KBM-7 (cell line): ENCODE results near the gene FBN1.

Source experiments
- DNase-seq: peaks from one replicate; pipeline ENCODE4 v3.0.0-alpha.2; 2015
- in situ Hi-C: fragments of 300-500 bp; cut with MboI; formaldehyde crosslinking; loops from 2 replicates; pipeline ENCODE4 v1.14.3; 2020; ENCODE audit warnings: low sequenced_read_pairs, low pct_unique_long_range_greater_than_20kb, mixed read lengths

The FBN1 gene

GRCh38 chr15:48400086-48400485 is 245.4 kb downstream of the FBN1 start:
- in situ Hi-C loops = no loop called here
- DNase-seq = no peak

GRCh38 chr15:48397841-48398240 is 247.7 kb downstream of the FBN1 start:
- in situ Hi-C loops = no loop called here
- DNase-seq = no peak

- no peak for DNase-seq
- in situ Hi-C loops = no loop called here
These were observed 249.5 kb downstream of the FBN1 start for GRCh38 chr15:48396020-48396419.

- no peak for DNase-seq
- in situ Hi-C loops = no loop called here
These were observed 249.9 kb downstream of the FBN1 start for GRCh38 chr15:48395521-48396011.

GRCh38 chr15:48394970-48395369 is 250.5 kb downstream of the FBN1 start:
- DNase-seq = no peak
- in situ Hi-C loops = no loop called here

GRCh38 chr15:48393645-48394506 is 251.6 kb downstream of the FBN1 start:
- in situ Hi-C loops = no loop called here
- no peak for DNase-seq

GRCh38 chr15:48392356-48392755 is 253.2 kb downstream of the FBN1 start:
- in situ Hi-C loops = no loop called here

GRCh38 chr15:48391950-48392349 is 253.6 kb downstream of the FBN1 start:
- no peak for DNase-seq

More at GRCh38 chr15:48392356-48392755, 253.2 kb downstream of the FBN1 start:
- no peak for DNase-seq

GRCh38 chr15:48389691-48390143 is 255.8 kb downstream of the FBN1 start:
- no peak for DNase-seq
- in situ Hi-C loops = no loop called here

More at GRCh38 chr15:48391950-48392349, 253.6 kb downstream of the FBN1 start:
- in situ Hi-C loops = no loop called here

GRCh38 chr15:48388910-48389309 is 256.6 kb downstream of the FBN1 start:
- in situ Hi-C loops = no loop called here

GRCh38 chr15:48388016-48388851 is 257.3 kb downstream of the FBN1 start:
- no peak for DNase-seq
- in situ Hi-C loops = no loop called here

More at GRCh38 chr15:48388910-48389309, 256.6 kb downstream of the FBN1 start:
- no peak for DNase-seq

GRCh38 chr15:48385031-48385830 is 260.3 kb downstream of the FBN1 start:
- no peak for DNase-seq
- in situ Hi-C loops = no loop called here

GRCh38 chr15:48384616-48385015 is 260.9 kb downstream of the FBN1 start:
- no peak for DNase-seq
- in situ Hi-C loops = no loop called here

GRCh38 chr15:48383031-48383430 is 262.5 kb downstream of the FBN1 start:
- in situ Hi-C loops = no loop called here
- DNase-seq = no peak

- in situ Hi-C loops = no loop called here
- DNase-seq = no peak
These were observed 263.6 kb downstream of the FBN1 start for GRCh38 chr15:48381861-48382260.

GRCh38 chr15:48380198-48380597 is 265.3 kb downstream of the FBN1 start:
- in situ Hi-C loops = no loop called here
- DNase-seq = no peak

- no peak for DNase-seq
- in situ Hi-C loops = no loop called here
These were observed 269.7 kb downstream of the FBN1 start for GRCh38 chr15:48375767-48376166.

GRCh38 chr15:48374472-48374871 is 271.0 kb downstream of the FBN1 start:
- in situ Hi-C loops = loop anchor here (25.0 kb wide), 1 partner anchor 463 kb away; no protein-coding TSS in a partner anchor
- DNase-seq = no peak
